SK-N-SH (cell line): ENCODE data around the gene SLC7A1.

ENCODE experiments used
- CTCF ChIP-seq: fragments of 200-600 bp; sonication (generic); IDR thresholded peaks from 2 replicates; pipeline ENCODE4 v1.6.1; 2017; ENCODE audit warnings: antibody characterized with exemption, mild to moderate bottlenecking, moderate library complexity
- POLR2AphosphoS5 ChIP-seq: IDR thresholded peaks from 2 replicates; pipeline ENCODE4 v1.6.1; 2012; ENCODE audit warnings: low read depth, low read length
- RCOR1 ChIP-seq: fragments of 150-350 bp; IDR thresholded peaks from 2 replicates; pipeline ENCODE4 v1.6.1; 2017; ENCODE audit warnings: antibody characterized with exemption, low read length
- YY1 ChIP-seq: IDR thresholded peaks from 2 replicates; pipeline ENCODE4 v1.4.0; 2012; ENCODE audit warnings: low read depth, mild to moderate bottlenecking

- TF ChIP-seq POLR2AphosphoS5: no peak
- TF ChIP-seq CTCF: no peak
- TF ChIP-seq YY1: no peak
- TF ChIP-seq RCOR1: no peak
Observed at GRCh38 chr13:29484796-29485195, 110.7 kb downstream of the SLC7A1 start.
